COR-L47 (cell line): Measurements from ENCODE around the gene STARD9.
"Not testable (repeated sequence)": the region's sequence is repeated elsewhere in the genome, so short reads cannot be mapped to it uniquely, and the experiment has no call there.

Source experiments
- DNase-seq: peaks from one replicate; lab custom pipeline; 2025; lab: John Stamatoyannopoulos, UW

STARD9 gene

GRCh38 chr15:42627485-42627884 is 52.1 kb downstream of the STARD9 start:
- no peak for DNase-seq

DNA sequence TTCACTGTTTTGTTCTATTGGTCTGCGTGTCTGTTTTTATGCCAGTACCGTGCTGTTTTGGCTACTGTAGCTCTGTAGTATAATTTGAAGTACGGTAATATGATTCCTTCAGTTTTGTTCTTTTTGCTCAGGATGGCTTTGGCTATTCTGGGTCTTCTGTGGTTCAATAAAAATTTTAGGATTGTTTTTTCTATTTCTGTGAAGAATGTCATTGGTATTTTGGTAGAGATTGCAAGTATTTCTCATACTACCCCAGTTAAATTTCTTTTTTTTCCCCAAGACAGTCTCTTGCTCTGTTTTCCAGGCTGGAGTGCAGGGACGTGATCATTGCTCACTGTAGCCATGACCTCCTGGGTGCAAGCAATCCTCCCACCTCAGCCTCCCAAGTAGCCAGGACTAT is 53.4 kb downstream of the STARD9 start:
- no peak for DNase-seq

- DNase-seq, result no peak
Observed at GRCh38 chr15:42632105-42632675, 56.8 kb downstream of the STARD9 start.

DNA sequence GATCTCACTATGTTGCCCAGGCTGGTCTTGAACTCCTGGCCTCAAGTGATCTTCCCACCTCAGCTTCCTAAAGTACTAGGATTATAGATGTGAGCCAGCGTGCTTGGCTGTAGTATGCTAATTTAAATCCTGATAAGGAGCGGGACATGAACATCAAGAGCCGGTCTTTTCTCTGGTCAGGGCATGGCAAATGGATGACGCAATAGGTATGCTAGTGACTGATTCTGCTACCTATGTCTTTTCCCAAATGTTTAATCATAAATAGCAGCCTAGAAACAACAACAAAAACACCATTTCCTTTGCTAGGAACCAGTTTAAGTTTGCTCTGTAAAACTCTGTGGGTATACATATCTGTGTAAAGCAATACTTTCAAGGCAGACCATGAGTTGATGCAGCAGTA is 64.7 kb downstream of the STARD9 start:
- DNase-seq, result no peak

DNA sequence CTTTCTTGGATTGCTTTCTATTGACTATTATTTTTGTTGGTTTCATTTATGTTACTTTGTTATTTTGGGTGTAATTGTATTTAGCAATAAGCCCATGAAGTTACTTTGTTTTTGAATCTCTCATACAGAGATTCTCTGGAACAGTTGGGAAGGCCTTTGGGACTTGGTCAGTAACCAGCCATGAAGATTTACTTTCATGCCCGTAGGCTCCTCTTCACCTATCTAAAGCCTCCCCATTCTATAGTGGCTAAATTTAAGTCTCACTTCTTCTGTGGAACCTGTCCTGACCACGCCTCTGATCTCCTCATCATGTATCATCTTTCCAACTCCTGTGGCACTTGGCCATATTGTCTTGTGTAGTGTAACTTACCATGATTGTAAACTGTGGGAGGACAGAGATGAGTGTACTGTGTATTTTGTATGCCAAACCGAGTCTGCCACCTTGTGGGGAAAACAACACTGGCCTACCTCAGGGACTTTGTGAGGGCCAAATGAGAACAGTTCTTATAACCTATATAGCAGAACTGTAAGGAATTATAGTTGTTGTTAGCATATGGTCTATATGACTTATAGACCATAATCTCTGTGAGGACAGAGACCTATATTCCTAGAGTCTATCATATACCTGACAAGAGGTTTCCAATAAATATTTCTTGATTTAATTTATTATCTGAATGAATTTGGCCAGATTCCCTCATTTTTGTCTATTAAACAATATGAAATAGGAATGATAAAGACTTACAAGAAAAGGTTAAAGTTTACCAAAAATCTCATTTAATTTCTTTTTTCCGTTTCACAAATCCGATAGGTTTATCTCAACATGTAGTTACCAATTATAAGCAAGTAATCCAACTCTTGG is 75.0 kb downstream of the STARD9 start:
- DNase-seq, result peak; percentile 28

DNA sequence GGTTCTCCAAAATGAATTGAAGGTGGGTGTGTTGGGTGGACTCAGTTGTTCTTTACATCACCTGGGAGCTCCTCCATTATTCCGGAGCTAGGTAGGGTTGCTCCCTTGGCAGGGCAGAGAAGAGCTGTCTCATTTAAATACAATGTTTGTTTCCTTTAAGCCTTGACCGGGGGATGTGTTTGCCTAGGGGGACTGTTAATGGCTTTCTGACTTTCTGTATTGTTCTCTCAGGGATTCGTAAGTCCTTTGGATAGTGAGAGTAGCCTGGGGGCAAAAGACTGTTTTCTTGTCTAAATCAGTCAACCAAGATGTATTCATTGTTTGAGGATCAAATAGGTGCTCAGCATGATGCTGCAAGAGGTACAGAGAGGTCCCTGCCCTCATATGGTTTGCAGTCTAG is 90.4 kb downstream of the STARD9 start:
- DNase-seq, result no peak

- DNase-seq, result no peak
Observed at GRCh38 chr15:42667855-42668254, 92.4 kb downstream of the STARD9 start.

GRCh38 chr15:42670451-42670850 is 95.0 kb downstream of the STARD9 start:
- no peak for DNase-seq

GRCh38 chr15:42672444-42672843 is 97.0 kb downstream of the STARD9 start:
- no peak for DNase-seq

GRCh38 chr15:42674472-42674871 is 99.1 kb downstream of the STARD9 start:
- DNase-seq, result no peak

- no peak for DNase-seq
Observed at GRCh38 chr15:42675021-42675420, 99.6 kb downstream of the STARD9 start.

DNA sequence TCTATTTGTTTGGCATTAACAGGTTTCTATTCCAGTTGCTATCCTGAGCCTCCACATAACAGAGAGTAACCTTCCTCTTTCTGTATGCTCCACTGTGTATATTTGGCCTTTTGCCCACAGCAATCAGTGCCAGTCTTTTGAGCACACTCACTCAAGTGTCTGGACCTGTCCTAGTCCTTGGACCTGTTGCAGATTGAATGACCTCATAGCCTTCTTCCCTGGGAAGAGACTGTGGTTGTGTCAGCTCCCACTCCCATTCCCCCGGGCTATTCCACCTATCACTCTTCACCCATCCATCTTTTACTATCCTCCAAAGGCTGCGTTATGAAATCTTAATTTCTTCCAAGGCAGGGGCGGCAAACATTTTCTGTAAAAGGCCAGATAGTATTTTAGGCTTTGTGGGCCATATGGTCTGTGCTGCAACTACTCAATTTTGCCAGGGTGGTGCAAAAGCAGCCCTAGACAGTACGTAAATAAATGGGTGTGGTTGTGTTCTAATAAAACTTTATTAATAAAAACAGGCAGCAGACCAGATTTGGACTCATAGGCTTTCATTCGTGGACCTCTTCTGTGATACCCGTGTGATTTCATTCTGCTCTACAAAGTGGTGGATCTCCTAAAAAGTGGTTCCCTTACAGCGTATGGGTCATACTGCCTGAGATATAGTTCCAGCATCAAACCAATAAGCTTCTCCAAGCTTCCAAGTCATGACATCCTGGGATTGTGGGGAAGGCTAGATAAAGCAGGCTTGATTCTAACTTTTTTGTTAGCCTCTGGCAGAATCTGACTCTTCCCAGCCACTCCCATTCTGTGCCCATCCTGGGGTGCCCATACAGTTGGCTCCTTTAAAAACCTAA is 104.1 kb downstream of the STARD9 start:
- DNase-seq, result peak; percentile 3

GRCh38 chr15:42680142-42680482 is 104.7 kb downstream of the STARD9 start:
- DNase-seq, result not testable (repeated sequence)

DNA sequence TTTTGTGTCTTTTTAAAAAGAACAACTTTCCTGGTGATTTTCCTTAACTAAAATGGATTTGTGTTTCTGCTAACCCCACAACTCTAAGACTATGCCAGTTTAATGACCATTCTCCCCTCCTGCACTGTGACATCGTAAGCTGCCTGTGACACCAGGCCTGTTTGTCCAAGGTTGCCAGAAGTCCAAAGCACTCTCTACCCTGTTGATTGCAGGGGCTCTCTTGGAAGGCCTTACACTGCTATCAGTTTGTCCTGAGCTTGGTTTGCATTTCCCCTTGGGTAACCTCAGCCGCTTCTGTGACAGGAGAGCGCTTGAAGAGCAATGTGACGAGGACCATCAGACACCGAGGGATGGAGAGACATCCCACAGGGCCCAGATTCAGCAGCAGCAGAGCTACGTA is 105.7 kb downstream of the STARD9 start:
- DNase-seq, result no peak

- DNase-seq, result no peak
Observed at GRCh38 chr15:42686281-42686680, 110.9 kb downstream of the STARD9 start.

DNA sequence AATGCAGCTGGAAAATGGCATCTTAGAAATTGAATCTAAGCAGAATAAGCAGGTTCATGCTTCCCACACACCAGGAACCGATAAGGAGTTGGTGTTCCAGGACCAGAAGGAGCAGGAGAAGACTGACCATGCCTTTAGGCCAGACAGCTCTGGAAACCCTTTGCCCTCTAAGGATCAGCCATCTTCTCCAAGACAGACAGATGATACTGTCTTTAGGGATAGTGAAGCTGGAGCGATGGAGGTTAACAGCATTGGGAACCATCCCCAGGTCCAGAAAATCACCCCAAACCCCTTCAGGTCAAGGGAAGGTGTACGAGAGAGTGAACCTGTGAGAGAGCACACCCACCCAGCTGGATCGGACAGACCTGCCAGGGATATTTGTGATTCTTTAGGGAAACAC is 112.3 kb downstream of the STARD9 start:
- no peak for DNase-seq

- no peak for DNase-seq
Observed at GRCh38 chr15:42688301-42688700, 112.9 kb downstream of the STARD9 start.

DNA sequence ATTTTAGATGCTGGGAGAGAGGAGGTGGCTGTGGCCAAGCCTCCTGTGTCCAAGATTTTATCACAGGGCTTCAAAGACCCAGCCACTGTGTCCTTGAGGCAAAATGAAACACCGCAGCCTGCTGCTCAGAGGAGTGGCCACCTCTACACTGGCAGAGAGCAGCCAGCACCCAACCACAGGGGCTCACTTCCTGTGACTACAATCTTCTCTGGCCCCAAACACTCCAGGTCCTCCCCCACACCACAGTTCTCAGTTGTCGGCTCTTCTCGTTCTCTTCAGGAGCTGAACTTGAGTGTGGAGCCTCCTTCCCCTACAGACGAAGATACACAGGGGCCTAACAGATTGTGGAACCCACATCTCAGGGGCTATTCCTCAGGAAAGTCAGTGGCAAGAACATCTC is 115.9 kb downstream of the STARD9 start:
- no peak for DNase-seq

- DNase-seq, result no peak
Observed at GRCh38 chr15:42691770-42692169, 116.4 kb downstream of the STARD9 start.

DNA sequence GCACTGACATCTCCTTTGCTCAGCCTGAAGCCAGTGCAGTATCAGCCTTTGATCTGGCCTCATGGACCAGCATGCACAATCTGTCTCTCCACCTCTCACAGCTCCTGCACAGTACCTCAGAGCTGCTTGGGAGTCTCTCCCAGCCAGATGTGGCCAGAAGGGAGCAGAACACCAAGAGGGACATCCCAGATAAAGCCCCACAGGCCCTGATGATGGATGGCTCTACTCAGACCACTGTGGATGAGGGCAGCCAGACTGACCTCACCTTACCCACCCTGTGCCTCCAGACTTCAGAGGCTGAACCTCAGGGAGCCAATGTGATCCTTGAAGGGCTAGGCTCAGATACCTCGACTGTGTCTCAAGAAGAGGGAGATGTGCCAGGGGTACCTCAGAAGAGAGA is 117.1 kb downstream of the STARD9 start:
- no peak for DNase-seq

GRCh38 chr15:42692997-42693396 is 117.6 kb downstream of the STARD9 start:
- no peak for DNase-seq

DNA sequence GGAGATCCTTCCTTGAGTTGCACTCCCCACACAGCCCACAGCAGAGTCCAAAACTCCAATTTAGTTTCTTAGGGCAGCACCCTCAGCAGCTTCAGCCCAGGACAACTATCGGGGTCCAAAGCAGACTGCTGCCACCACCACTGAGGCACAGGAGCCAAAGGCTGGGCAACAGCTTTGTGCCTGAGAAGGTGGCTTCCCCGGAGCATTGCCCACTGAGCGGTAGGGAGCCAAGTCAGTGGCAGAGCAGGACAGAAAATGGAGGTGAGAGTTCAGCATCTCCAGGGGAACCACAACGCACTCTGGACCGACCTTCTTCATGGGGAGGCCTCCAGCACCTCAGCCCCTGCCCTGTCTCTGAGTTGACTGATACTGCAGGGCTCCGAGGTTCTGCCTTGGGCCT is 118.1 kb downstream of the STARD9 start:
- DNase-seq, result no peak

DNA sequence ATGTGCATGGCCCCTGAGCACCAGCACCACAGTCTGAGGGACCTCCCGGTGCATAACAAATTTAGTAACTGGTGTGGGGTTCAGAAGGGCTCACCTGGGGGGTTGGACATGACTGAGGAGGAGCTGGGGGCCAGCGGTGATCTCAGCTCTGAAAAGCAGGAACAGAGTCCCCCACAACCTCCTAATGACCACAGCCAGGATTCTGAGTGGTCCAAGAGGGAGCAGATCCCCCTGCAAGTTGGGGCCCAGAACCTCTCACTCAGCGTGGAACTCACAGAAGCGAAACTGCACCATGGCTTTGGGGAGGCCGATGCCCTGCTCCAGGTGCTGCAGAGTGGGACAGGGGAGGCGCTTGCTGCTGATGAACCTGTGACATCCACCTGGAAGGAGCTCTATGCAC is 118.5 kb downstream of the STARD9 start:
- no peak for DNase-seq
